Activated T-helper 9 cell treated with anti-CD3 and anti-CD28 coated beads, Interleukin-2, amount 50 U/mL, for 16 hours (primary cell): ENCODE measurements around the gene ZG16.
"Not testable (repeated sequence)": the region's sequence is repeated elsewhere in the genome, so short reads cannot be mapped to it uniquely, and the experiment has no call there.

Experiments
- DNase-seq: peaks from one replicate; pipeline ENCODE4 v3.0.0-alpha.2; 2020; ENCODE audit warnings: low read depth

The ZG16 gene

DNA sequence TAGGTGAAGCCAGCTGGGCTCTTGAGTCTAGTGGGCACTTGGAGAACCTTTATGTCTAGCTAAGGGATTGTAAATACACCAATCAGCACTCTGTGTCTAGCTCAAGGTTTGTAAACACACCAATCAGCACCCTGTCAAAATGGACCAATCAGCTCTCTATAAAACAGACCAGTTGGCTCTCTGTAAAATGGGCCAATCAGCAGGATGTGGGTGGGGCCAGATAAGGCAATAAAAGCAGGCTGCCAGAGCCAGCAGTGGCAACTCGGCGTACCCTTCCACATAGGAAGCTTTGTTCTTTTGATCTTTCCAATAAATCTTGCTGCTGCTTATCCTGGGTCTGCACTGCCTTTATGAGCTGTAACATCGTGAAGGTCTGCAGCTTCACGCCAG is 29.3 kb upstream of the ZG16 start:
- DNase-seq, result not testable (repeated sequence)

DNA sequence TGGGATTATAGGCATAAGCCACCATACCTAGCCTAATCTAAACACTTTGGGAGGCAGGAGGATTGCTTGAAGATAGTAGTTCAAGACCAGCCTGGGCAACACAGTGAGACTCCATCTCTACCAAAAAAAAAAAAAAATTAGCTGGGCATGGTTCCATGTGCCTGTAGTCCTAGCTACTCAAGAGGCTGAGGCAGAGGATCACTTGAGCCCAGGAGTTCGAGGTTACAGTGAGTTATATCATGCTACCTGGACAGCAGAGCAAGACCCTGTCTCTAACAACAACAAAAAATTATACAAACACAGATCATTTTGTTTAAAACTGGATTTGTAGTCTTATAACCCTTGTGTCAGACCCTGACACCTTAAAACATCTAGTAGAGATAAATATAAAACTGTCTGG is 24.5 kb upstream of the ZG16 start:
- no peak for DNase-seq

DNA sequence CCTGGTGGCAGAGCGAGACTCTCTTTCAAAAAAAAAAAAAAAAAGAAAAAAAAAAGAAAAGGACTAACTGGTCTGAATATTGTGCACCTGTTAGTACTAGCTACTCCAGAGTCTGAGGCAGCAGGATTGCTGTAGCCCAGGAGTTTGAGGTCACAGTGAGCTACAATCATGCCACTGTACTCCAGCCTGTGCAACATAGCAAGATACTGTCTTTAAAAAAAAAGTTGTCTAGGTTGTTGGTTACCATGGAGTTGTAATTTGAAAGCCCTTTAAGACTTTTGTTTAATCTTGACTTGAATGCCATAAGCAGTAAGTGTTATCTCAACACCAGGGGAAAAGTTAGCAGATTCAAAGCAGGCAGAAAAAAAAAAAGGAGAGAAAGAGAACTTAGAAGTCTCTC is 21.4 kb upstream of the ZG16 start:
- DNase-seq, result no peak

DNA sequence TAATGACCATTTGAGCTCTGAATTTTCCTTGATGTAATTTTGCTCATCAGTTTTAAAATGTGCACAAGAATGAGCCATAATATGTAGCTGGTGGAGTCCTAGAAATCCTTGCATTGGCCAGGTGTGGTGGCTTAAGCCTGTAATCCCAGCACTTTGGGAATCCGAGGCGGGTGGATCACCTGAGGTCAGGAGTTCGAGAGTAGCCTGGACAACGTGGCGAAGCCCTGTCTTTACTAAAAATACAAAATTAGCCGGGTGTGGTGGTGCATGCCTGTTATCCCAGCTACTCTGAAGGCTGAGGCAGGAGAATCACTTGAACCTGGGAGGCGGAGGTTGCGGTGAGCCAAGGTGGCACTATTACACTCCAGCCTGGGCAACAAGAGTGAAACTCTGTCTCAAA is 21.0 kb upstream of the ZG16 start:
- DNase-seq, result not testable (repeated sequence)

DNA sequence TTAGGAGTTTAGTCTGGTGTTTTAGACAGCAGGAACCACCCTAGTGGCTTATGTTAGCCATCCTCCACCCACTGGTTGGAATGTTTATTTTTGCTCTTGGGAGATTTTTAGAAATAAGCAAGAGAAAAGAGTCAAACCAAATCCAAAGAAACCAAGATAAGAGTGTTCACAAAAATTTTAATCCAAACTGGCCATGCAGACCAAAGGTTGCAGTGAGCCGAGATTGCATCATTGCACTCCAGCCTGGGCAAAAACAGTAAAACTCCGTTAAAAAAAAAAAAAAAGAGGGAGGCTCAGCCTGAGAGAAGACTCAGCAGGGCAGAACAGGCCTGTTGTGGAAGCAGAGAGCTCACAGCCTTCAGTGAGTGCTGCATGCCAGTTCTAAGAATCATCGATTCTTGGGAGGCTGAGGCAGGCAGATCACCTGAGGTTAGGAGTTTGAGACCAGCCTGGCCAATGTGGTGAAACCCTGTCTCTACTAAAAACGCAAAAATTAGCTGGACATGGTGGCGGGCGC is 20.0 kb upstream of the ZG16 start:
- no peak for DNase-seq

DNA sequence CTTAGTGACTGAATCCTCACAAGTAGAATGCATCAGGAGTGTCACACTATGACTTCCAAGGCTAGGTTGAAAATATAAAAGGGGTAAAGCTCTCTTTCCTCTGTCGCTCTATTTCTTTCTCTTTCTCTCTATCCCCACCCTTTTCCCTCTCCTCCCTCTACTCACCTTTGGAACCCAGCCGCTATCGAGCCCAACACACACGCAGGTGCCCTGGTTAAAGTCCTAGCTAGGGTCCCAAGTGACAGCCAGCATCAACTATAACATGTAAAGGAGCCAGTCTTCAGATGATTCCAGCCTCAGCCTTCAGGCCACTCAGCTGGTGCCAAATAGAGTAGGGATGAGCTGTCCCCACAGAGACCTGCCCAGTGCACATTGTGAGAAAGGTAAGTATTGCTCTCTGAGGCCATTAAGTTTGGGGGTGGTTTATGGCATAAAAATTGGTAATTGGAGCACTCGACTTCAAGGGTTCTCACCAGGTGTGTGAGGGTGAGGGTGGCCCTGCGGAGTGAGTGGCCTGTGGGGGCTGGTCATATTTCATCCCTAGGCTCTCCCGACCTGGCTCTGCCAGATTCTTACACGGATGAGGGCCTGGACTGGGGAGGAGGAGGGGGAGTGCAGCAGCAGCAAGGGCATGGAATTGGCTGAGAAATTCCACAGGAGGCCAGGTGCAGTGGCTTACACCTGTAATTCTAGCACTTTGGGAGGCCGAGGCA is 17.3 kb upstream of the ZG16 start:
- no peak for DNase-seq

DNA sequence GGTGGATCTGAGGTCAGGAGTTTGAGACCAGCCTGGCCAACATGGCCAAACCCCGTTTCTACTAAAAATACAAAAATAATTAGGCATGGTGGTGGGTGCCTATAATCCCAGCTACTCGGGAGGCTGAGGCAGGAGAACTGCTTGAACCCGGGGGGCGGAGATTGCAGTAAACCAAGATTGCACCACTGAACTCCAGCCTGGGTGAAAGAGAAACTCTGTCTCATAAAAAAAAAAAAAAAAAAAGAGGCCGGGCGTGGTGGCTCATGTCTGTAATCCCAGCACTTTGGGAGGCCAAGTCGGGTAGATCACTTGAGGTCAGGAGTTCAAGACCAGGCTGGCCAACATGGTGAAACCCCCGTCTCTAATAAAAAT is 16.8 kb upstream of the ZG16 start:
- DNase-seq, result not testable (repeated sequence)

DNA sequence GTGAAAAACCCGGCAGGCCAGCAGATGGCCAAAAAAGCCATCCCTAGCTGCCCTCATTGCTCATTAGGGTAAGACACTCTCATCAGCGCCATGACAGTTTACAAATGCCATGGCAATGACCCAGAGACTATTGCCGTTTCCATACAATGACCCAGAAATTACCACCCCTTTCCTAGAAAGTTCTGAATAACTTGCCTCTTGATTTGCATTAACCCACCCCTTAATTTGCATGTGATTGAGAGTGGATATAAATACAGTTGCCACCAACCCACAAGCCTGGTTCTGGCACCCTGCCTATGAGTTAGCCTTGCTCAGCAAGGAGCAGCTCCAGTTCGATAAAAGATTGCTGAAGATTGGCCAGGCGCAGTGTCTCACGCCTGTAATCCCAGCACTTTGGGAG is 16.2 kb upstream of the ZG16 start:
- DNase-seq, result no peak

DNA sequence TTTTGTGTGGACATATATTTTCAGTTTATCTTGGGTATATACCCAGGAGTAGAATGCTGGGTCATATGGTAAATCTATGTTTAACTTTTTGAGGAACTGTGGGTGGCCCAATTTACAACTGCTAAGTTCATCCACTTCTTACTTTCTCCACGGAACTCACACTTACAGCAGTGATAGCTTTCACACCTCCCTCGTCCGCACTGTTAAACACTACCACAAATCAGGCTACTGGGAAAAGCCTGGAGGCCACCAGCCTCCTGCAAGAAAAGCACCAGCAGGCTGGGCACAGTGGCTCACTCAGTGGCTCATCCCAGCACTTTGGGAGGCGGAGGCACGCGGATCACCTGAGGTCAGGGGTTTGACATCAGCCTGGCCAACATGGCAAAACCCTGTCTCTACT is 14.7 kb upstream of the ZG16 start:
- DNase-seq, result no peak

DNA sequence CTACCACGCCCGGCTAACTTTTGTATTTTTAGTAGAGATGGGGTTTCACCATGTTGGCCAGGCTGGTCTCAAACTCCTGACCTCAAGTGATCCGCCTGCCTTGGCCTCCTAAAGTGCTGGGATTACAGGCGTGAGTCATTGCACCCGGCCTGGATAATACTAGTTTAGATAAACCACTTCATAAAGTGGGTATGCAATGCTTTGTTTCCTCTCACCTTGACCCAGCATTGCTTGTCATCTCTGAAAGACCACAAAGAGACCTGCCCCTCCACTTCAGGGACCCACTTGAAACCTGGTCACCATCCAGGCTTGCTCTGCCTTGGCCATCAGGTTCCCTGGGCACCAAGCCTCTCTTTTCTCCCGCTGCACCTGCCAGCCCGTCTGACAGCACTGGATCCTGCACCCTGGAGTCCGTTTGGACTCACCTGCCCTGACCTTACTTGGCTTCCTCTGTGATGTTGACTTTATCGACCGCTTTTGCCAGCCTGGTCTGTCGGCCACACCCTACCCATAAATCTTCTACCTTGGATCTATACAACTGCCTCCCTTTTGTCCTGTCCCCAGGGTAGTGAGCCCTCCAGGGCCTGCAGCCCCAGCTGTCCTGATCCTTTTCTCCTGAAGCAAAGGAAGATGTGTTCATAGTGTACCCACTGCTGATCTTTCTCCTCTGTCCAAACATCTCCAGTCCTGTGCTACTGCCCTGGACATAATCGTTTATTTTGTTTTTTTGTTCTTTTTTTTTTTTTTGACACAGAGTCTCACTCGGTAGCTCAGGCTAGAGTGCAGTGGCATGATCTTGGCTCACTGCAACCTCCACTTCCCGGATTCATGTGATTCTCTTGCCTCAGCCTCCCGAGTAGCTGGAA is 12.7 kb upstream of the ZG16 start:
- DNase-seq, result no peak

DNA sequence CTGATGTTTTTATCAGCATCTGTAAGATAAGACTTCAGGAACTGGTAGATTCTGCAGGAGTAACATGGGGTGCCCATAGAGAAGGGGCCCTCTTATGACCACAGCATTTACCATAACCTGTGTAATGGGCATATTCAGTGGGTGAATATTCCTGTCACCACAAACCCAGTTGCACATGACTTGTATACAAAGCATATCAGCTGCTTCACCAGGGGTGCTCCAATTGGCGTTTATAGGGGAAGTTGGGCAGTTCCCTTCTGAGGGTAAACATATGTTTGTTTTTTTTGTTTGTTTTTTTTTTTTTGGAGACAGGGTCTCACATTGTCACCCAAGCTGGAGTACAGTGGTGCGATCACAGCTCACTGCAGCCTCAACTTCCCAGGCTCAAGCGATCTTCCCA is 11.5 kb upstream of the ZG16 start:
- DNase-seq, result no peak

DNA sequence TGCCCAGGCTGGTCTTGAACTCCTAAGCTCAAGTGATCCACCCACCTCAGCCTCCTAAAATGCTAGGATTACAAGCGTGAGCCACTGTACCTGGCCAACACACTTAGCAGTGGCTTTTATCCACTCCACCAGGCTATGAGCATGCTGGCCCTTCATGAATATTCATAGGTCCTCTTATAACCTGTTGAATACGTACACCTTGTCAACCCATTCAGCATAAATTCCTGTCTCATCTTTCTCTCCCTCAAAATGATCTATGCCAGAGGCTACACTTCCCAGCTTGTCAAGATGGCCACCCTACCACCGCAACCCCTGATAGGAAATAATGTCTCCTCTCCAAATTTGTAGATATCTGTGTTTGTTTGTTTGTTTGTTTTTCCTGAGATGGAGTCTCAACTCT is 11.0 kb upstream of the ZG16 start:
- DNase-seq, result no peak

DNA sequence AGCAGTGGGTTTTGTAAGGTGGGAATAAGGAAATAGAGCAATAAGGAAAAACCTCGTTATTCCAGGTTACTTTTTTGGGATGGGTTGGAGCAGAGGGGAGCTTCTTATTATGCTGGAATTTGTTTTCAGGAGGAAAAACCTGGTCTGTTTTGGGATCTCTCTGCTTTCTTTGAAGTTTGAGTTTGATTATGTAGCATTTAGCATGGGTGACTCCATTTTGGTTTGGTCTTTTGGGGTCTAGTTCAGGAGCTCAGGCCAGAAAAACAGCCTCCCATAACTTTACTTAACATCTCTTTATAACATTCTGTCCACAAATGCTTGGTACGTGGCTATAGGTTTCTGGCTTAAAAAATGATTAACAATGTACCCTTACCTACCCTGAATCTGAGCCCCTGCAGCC is 8.5 kb upstream of the ZG16 start:
- DNase-seq, result no peak

DNA sequence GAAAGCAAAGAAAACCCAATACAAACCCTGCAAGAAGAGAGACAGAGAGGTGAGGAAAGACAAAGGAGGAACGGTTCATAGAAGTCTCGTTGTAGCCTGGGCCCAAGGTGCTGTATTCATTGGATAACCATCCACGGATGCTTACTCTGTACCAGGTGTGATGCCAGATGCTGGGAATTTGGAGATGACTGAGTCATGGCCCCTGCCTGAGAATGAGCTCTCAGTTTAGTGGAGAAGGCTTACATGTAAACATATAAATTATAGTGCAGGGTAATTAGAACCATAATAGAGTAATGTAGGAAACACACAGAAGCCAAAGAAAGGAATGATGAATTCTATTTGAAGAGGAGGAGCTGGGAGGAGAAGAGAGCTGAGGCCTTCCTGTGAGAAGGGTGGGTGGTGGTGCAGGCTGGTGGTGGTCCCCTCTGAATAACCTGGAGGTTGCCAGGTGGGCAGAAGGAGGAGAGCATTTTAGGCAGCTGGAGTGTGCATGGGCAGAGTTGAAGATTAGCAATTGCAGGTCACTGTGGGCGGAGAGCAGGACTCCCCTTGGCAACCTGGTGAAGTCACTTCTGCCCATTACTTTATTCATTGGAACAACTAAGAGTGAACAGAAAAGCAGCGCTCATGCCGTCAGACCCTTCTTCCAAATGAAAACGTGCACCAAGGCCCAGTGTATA is 7.7 kb upstream of the ZG16 start:
- no peak for DNase-seq

DNA sequence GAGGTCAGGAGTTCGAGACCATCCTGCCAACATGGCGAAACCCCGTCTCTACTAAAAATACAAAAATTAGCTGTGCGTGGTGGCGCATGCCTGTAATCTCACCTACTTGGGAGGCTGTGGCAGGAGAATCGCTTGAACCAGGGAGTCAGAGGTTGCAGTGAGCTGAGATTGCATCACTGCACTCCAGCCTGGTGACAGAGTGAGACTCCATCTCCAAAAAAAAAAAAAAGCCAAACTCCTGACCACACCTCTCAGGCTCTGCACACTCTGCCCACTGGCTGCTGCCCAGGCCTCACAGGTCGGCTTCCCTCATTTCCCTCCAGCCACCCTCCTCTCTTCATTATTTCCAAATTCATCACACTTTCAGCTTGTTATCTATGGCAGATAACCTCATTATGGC is 5.7 kb upstream of the ZG16 start:
- not testable (repeated sequence) for DNase-seq

DNA sequence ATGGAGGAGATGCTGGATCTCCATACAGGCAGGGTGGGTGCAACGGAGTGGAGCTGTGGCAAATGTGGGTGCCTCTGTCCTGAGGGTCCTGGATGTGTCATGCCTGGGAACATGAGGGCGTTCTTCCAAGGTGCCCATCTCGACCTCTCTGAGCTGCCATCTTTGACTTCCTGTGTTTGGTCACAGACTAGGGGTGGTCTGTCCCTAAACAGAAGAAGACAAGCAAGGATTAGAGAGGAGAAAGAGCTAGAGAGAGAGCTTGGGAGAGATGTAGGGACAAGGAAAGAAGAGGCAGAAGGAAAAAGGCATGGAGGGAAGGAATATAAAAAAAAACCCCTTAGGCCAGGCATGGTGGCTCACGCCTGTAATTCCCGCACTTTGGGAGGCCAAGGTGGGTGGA is 3.3 kb upstream of the ZG16 start:
- DNase-seq, result no peak

DNA sequence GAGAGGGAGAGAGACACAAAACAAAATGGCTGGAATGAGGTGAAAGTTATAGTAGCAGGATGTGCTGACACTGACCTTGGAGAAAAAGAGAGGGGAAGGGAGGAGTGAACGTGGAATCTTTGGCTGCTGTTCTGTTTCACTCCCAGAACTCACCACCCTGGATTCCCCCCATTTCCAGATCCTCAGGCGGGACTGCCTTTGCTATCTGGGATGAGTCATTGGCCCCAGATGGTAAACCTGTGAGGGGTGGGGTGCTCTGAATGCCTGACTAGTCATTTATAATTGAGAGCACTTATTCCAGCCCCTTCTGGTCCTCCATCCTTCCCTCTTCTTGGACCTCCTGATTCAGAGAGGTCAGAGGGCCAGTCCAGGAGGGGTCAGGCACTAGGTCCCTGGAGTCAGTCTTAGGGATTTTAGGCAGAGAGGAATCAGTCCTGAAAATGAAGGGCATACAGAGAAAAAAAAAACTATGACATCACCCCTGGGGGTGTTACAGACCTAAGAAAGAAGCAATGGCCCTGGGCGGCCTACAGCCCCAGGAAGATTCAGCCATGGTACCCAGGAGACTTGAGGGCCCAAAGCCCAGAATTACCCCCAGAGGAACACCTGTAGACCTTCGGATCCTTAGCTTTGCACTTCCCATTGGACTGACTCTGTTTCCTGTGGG is 2.2 kb upstream of the ZG16 start:
- DNase-seq, result no peak

DNA sequence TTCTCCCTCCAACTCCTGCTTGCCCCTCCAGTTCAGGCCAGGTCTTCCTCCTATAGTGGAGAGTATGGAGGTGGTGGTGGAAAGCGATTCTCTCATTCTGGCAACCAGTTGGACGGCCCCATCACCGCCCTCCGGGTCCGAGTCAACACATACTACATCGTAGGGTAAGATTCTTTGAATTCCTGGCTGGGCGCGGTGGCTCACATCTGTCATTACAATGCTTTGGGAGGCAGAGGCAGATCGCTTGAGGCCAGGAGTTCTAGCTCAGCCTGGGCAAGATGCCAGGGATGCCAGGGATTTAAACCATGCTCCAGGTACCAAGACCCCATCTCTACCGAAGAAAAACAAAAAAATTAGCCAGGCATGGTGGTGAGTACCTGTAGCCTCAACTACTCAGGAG is 1.4 kb downstream of the ZG16 start:
- no peak for DNase-seq

DNA sequence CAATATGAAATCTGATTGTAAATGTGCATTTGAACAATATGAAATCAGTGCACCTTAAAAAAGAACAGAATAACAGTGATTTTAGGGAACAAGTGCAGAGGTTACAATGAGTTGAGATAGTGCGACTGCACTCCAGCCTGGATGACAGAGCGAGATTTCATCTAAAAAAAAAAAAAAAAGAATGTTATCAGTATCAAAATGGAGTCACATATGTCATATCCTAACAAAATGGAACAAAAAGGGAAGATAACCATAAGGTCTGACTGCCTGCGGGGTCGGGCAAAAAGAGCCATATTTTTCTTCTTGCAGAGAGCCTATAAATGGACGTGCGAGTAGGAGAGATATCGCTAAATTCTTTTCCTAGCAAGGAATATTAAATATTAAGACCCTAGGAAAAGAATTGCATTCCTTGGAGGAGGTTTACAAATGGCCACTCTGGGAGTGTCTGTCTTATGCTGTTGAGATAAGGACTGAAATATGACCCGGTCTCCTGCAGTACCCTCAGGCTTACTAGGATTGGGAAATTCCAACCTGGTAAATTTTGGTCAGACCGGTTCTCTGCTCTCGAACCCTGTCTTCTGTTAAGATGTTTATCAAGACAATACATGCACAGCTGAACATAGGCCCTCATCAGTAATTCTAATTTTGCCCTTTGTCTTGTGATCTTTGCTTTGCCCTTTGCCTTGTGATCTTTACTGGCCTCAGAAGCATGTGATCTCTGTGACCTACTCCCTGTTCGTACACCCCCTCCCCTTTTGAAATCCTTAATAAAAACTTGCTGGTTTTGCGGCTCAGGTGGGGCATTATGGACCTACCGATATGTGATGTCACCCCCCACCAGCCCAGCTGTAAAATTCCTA is 5.3 kb downstream of the ZG16 start:
- DNase-seq, result not testable (repeated sequence)

DNA sequence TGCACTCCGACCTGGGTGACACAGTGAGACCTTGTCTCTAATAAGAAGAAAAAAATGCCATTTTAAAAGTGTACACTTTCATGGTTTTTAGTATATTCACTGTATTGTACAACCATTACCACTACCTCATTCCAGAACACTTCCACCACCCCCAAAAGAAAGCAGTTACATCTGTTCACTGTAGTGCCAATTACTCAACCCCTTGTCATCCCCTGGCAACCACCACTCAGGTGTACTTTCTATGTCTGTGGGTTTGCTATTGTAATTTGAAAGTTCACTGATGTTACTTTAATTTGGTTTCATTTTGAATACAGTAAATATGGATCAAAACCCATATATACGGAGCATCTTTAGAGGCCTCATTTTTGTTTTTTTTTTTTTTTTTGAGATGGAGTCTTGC is 6.1 kb downstream of the ZG16 start:
- no peak for DNase-seq

DNA sequence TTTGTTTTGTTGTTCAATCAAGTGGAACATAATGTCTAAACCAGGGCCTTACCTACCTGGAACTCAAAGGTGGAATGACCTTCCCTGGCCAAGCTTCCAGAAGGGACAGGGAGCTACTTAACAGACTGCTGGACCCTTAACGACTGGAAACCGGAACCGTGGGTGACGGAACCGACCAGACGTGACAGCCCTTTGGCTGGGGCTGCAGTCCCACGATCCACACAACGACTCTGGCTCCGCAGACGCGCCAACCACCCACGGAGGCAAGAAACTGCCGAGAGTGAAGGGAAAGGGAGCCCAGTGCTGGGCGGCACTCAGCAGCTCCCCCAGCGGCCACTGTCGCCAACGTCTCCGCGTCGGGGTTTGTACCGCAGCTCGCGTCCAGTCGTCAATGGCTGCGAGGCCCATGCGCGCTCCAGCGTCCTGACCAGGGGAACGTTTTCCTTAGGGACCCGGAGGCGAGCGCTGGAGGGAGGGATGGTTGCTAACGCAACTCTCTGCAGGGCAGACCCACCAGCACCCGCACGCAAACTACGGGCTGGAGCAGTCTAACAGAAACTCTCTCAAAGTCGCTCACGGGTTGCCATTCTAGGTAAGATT is 6.9 kb downstream of the ZG16 start:
- peak; percentile 65 for DNase-seq
